Brain microvascular endothelial cell (primary cell): ENCODE results near the gene MORF4L1.
"Not testable (repeated sequence)": the region's sequence is repeated elsewhere in the genome, so short reads cannot be mapped to it uniquely, and the experiment has no call there.

Experiments used
- DNase-seq: peaks from one replicate; pipeline ENCODE4 v3.0.0-alpha.2; 2020
- H3K27ac ChIP-seq: fragments of 250-450 bp; sonication (Bioruptor Pico); 2 replicates; pipeline ENCODE4 v1.5.1; 2020; ENCODE audit warnings: mild to moderate bottlenecking, moderate library complexity
- H3K27me3 ChIP-seq: fragments of 250-450 bp; sonication (Bioruptor Pico); replicated peaks from 2 replicates; pipeline ENCODE4 v1.5.1; 2020; ENCODE audit warnings: mild to moderate bottlenecking
- H3K36me3 ChIP-seq: fragments of 250-450 bp; sonication (Bioruptor Pico); replicated peaks from 2 replicates; pipeline ENCODE4 v1.5.1; 2020; ENCODE audit warnings: mild to moderate bottlenecking
- H3K4me3 ChIP-seq: 2 replicates; pipeline ENCODE4 v1.5.1; 2011; ENCODE audit warnings: low read depth, mild to moderate bottlenecking, control low read depth, low read length, moderate library complexity
- CTCF ChIP-seq: IDR thresholded peaks from 2 replicates; pipeline ENCODE4 v1.5.1; 2011; ENCODE audit warnings: low read depth, mild to moderate bottlenecking, moderate library complexity, low read length, control low read depth, inconsistent platforms; ENCODE audit errors: missing control alignments
- in situ Hi-C: cut with HindIII; loops from 2 replicates; pipeline ENCODE4 v1.10.0; 2017; ENCODE audit warnings: low sequenced_read_pairs, low pct_ligation_motif_present

Gene MORF4L1

GRCh38 chr15:78841891-78842290 is 30.8 kb upstream of the MORF4L1 start:
- TF ChIP-seq CTCF = no peak
- no peak for DNase-seq
- H3K36me3 ChIP-seq = no peaks in the 10 kb centered on the region
- in situ Hi-C loops = no loop called here
- no peak overlapping the region for H3K4me3 ChIP-seq
- no peak overlapping the region for H3K27ac ChIP-seq
- H3K27me3 ChIP-seq = no peaks in the 10 kb centered on the region

- H3K36me3 ChIP-seq = no peaks in the 10 kb centered on the region
- TF ChIP-seq CTCF = no peak
- H3K4me3 ChIP-seq = no peak overlapping the region
- H3K27me3 ChIP-seq = no peaks in the 10 kb centered on the region
- H3K27ac ChIP-seq = no peak overlapping the region
- no peak for DNase-seq
- in situ Hi-C loops = no loop called here
These were observed 30.2 kb upstream of the MORF4L1 start for GRCh38 chr15:78842519-78842918.

- H3K4me3 ChIP-seq, DNase-seq, in situ Hi-C loops, H3K27ac ChIP-seq, H3K36me3 ChIP-seq, H3K27me3 ChIP-seq: not testable (repeated sequence)
These were observed 25.8 kb upstream of the MORF4L1 start for GRCh38 chr15:78846906-78847305.

GRCh38 chr15:78847387-78847906 is 25.2 kb upstream of the MORF4L1 start:
- H3K4me3 ChIP-seq, H3K27ac ChIP-seq, H3K27me3 ChIP-seq, H3K36me3 ChIP-seq, DNase-seq, in situ Hi-C loops: not testable (repeated sequence)

- Histone ChIP-seq H3K27me3 (no peaks in the 10 kb centered on the region), H3K4me3 (no peak overlapping the region), H3K36me3 (no peaks in the 10 kb centered on the region), H3K27ac (no peak overlapping the region)
- TF ChIP-seq CTCF = no peak
- in situ Hi-C loops = no loop called here
- no peak for DNase-seq
These were observed 22.3 kb upstream of the MORF4L1 start for GRCh38 chr15:78850352-78850751.

GRCh38 chr15:78850941-78851755 is 21.5 kb upstream of the MORF4L1 start:
- Histone ChIP-seq H3K4me3 (no peak overlapping the region), H3K36me3 (no peaks in the 10 kb centered on the region), H3K27ac (no peak overlapping the region), H3K27me3 (no peaks in the 10 kb centered on the region)
- TF ChIP-seq CTCF = no peak
- in situ Hi-C loops = no loop called here
- no peak for DNase-seq

GRCh38 chr15:78853500-78853899 is 19.2 kb upstream of the MORF4L1 start:
- no peak for TF ChIP-seq CTCF
- Histone ChIP-seq H3K27me3 (no peaks in the 10 kb centered on the region), H3K36me3 (no peaks in the 10 kb centered on the region), H3K4me3 (no peak overlapping the region), H3K27ac (no peak overlapping the region)
- DNase-seq = no peak
- in situ Hi-C loops = no loop called here
